SK-N-SH (cell line): ENCODE data around the gene MAGED4. TPM values are rescaled to one million over a fixed set of nuclear protein-coding genes. Genes with fewer than 3 reads are reported as not detected.

Experiments used
- CTCF ChIA-PET: fragments of 300-600, 350-600 bp; formaldehyde crosslinking; extraction: SDS; loops from one replicate; lab custom pipeline; 2021; lab: Yijun Ruan, JAX
- POLR2A ChIA-PET: fragments of 350-600 bp; sonication (Branson Sonifier 250); formaldehyde crosslinking; extraction: SDS; loops from one replicate; lab custom pipeline; 2020; ENCODE audit warnings: antibody characterized with exemption, inconsistent platforms; lab: Yijun Ruan, JAX
- DNase-seq: peaks from one replicate; pipeline ENCODE4 v3.0.0; 2012
- H2AFZ ChIP-seq: fragments of 200-600 bp; sonication (generic); 2 replicates; pipeline ENCODE4 v1.8.1; 2016; ENCODE audit warnings: antibody characterized with exemption, mild to moderate bottlenecking, low read depth
- H3F3A ChIP-seq: fragments of 200-600 bp; sonication (generic); replicated peaks from 2 replicates; pipeline ENCODE3; 2016; ENCODE audit warnings: antibody characterized with exemption, mild to moderate bottlenecking; ENCODE audit not compliant: insufficient read depth
- H3K27ac ChIP-seq, 2 experiments: fragments of 200-500 bp in 1 of 2; fragments of 200-600 bp in 1 of 2; sonication (Bioruptor generic) in 1 of 2; sonication (generic), shearing (Covaris generic) in 1 of 2; 2 replicates each; pipeline versions ENCODE4 v1.5.1 to v1.6.1; 2014 to 2016; ENCODE audit warnings: low read depth in 2 of 2, inconsistent platforms in 1 of 2, low read length in 1 of 2, mild to moderate bottlenecking in 1 of 2, mixed read lengths in 1 of 2
- H3K27me3 ChIP-seq: fragments of 200-600 bp; sonication (generic), shearing (Covaris generic); 2 replicates; pipeline ENCODE4 v1.6.1; 2016; ENCODE audit warnings: mixed run types; ENCODE audit not compliant: insufficient read depth
- H3K36me3 ChIP-seq, 2 experiments: fragments of 200-500 bp in 1 of 2; fragments of 200-600 bp in 1 of 2; sonication (Bioruptor generic) in 1 of 2; sonication (generic) in 1 of 2; replicated peaks in 1 of 2; 2 replicates each; pipeline versions ENCODE3 to v1.5.1; 2014 to 2016; ENCODE audit warnings: low read length in 1 of 2, mild to moderate bottlenecking in 1 of 2; ENCODE audit not compliant: insufficient read depth in 2 of 2, control insufficient read depth in 1 of 2
- H3K4me1 ChIP-seq, 2 experiments: fragments of 200-500 bp in 1 of 2; fragments of 200-600 bp in 1 of 2; sonication (Bioruptor generic) in 1 of 2; sonication (generic), shearing (Covaris generic) in 1 of 2; 2 replicates each; pipeline versions ENCODE4 v1.5.1 to v1.6.1; 2014 to 2016; ENCODE audit warnings: low read depth in 1 of 2, low read length in 1 of 2, mixed run types in 1 of 2; ENCODE audit not compliant: insufficient read depth in 2 of 2, control insufficient read depth in 1 of 2
- H3K4me2 ChIP-seq: fragments of 200-600 bp; sonication (generic), shearing (Covaris generic); 2 replicates; pipeline ENCODE4 v1.6.1; 2017; ENCODE audit warnings: mixed run types
- H3K4me3 ChIP-seq, 2 experiments: fragments of 200-500 bp in 1 of 2; fragments of 200-600 bp in 1 of 2; sonication (Bioruptor generic) in 1 of 2; sonication (generic), shearing (Covaris generic) in 1 of 2; 2 replicates each; pipeline versions ENCODE4 v1.5.1 to v1.8.1; 2014 to 2016; ENCODE audit warnings: low read depth in 2 of 2, inconsistent platforms in 1 of 2, low read length in 1 of 2, mild to moderate bottlenecking in 1 of 2, mixed read lengths in 1 of 2, moderate library complexity in 1 of 2
- H3K79me2 ChIP-seq: fragments of 200-600 bp; sonication (generic); 2 replicates; pipeline ENCODE4 v1.8.1; 2017; ENCODE audit warnings: mild to moderate bottlenecking; ENCODE audit not compliant: insufficient read depth
- H3K9ac ChIP-seq: fragments of 200-600 bp; sonication (generic); 2 replicates; pipeline ENCODE4 v1.6.1; 2017; ENCODE audit warnings: mixed run types
- H3K9me2 ChIP-seq: fragments of 200-600 bp; sonication (generic); 2 replicates; pipeline ENCODE4 v1.6.1; 2017; ENCODE audit warnings: mixed run types
- H3K9me3 ChIP-seq: fragments of 200-600 bp; sonication (generic); 2 replicates; pipeline ENCODE4 v1.6.1; 2017; ENCODE audit warnings: mixed run types, mild to moderate bottlenecking, moderate library complexity
- H4K20me1 ChIP-seq: fragments of 200-600 bp; sonication (generic); 2 replicates; pipeline ENCODE4 v1.6.1; 2017; ENCODE audit warnings: mild to moderate bottlenecking, mixed run types; ENCODE audit not compliant: insufficient read depth
- RAD21 ChIP-seq: IDR thresholded peaks from 2 replicates; pipeline ENCODE4 v1.6.1; 2012; ENCODE audit warnings: mild to moderate bottlenecking, low read length
- REST ChIP-seq: IDR thresholded peaks from 2 replicates; pipeline ENCODE4 v1.6.1; 2012; ENCODE audit warnings: mild to moderate bottlenecking, low read depth, low read length, moderate library complexity
- TEAD4 ChIP-seq: IDR thresholded peaks from 2 replicates; pipeline ENCODE4 v1.4.0; 2012; ENCODE audit warnings: mild to moderate bottlenecking, borderline replicate concordance; ENCODE audit not compliant: insufficient read depth
- WGBS: methylation state at CpG from one replicate; pipeline ENCODE4 v1.1.6; 2017; ENCODE audit warnings: low lambda C conversion rate; 5-methylcytosine and 5-hydroxymethylcytosine counted together
- polyA plus RNA-seq, 3 experiments: library from polyadenylated mRNA; depleted of rRNA; stranded (reverse); fragments of >200 nt; gene quantifications; 2 replicates each; pipeline ENCODE4 v1.2.3, GENCODE V29; 2012
- small RNA-seq, 7 experiments: library from RNA; depleted of rRNA; stranded (forward); fragments of <200 nt; gene quantifications; one replicate each; pipeline ENCODE3, GENCODE V24; 2012
- TF ChIP-seq, protein P1 (sequence below): fragments of 200-600 bp; sonication (generic); IDR thresholded peaks from 2 replicates; pipeline ENCODE4 v1.6.1; 2017; ENCODE audit warnings: antibody characterized with exemption, mild to moderate bottlenecking, moderate library complexity

MAGED4 gene
- polyA plus RNA-seq, 1 of the 3 experiments (the other 2 are of a cell fraction), result 26.6 TPM

DNA sequence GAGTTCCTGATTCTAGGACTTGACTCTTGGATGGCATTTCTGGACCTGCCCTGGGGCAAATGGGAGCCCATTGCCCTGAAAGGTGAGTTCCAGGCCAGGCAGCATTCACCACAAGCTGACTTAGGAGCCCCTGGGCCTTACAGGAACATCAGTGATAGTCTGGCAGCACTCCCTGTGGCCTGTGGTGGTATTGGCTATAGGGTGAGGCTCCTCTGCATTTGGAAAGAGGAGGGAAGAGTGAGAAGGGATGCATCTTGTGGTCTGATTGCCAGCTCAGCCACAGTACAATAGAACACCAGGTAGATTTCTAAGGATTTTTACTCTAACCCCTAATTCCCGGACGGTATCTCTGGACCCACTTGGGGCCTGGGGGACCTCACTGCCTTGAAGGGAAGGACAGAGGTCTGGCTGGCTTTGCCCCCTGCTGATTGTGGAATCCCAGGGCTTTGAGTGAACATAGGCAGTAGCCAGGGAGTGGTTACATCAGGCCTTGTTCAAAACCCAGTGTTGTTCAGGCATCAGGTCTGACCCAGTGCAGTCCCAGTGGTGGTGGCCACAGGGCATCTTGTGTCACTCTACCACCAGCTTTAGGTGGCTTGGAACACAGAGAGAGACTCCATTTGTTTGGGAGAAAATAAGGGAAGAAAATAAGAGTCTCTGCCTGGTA, 32.9 kb downstream of the MAGED4 start:
- H3K27ac ChIP-seq, result no peak overlapping the region
- H2AFZ ChIP-seq, result no peak overlapping the region
- H3K79me2 ChIP-seq, result no peaks in the 10 kb centered on the region
- H3K4me3 ChIP-seq, result no peak overlapping the region
- WGBS, result 50% methylated on average over 2 of the region's 2 CpGs
- POLR2A ChIA-PET, result no interaction called here
- no peak overlapping the region for H3K4me2 ChIP-seq
- H3K27me3 ChIP-seq, result no peaks in the 10 kb centered on the region
- CTCF ChIA-PET, result interaction anchor here (0.5 to 0.9 kb wide), 2 partner anchors 214 to 576 kb away, joined by 3 read pairs; no protein-coding TSS in a partner anchor
- H3K36me3 ChIP-seq, result no peaks in the 10 kb centered on the region
- no peaks in the 10 kb centered on the region for H3K9me2 ChIP-seq
- H3K9ac ChIP-seq, result no peak overlapping the region
- no peak for DNase-seq
- no peaks in the 10 kb centered on the region for H3K4me1 ChIP-seq
- peak; percentile 26; the same call in 1 of the 2 replicates for TF ChIP-seq RAD21
- TF ChIP-seq, protein P1, sequence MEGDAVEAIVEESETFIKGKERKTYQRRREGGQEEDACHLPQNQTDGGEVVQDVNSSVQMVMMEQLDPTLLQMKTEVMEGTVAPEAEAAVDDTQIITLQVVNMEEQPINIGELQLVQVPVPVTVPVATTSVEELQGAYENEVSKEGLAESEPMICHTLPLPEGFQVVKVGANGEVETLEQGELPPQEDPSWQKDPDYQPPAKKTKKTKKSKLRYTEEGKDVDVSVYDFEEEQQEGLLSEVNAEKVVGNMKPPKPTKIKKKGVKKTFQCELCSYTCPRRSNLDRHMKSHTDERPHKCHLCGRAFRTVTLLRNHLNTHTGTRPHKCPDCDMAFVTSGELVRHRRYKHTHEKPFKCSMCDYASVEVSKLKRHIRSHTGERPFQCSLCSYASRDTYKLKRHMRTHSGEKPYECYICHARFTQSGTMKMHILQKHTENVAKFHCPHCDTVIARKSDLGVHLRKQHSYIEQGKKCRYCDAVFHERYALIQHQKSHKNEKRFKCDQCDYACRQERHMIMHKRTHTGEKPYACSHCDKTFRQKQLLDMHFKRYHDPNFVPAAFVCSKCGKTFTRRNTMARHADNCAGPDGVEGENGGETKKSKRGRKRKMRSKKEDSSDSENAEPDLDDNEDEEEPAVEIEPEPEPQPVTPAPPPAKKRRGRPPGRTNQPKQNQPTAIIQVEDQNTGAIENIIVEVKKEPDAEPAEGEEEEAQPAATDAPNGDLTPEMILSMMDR, result peak; percentile 25
- no peak for TF ChIP-seq TEAD4
- TF ChIP-seq, all 33 proteins: peak for 2
- Histone ChIP-seq H3K9me3 (no peaks in the 10 kb centered on the region), H4K20me1 (no peaks in the 10 kb centered on the region), H3F3A (no peaks in the 10 kb centered on the region)

GRCh38 chrX:52220936-52221335, 36.2 kb downstream of the MAGED4 start:
- TF ChIP-seq RAD21, result no peak
- TF ChIP-seq REST, result 0 out of 2 replicates have a peak, but pooled peaks have one; percentile 46
- TF ChIP-seq, all 33 proteins: peak for 1
- ChIA-PET POLR2A (no interaction called here), CTCF (no interaction called here)
- Histone ChIP-seq H3F3A (no peaks in the 10 kb centered on the region), H3K4me1 (no peaks in the 10 kb centered on the region), H2AFZ (no peak overlapping the region), H3K4me2 (no peak overlapping the region), H3K27me3 (no peaks in the 10 kb centered on the region), H3K9ac (no peak overlapping the region), H3K27ac (no peak overlapping the region), H3K9me2 (no peaks in the 10 kb centered on the region), H3K79me2 (no peaks in the 10 kb centered on the region), H3K4me3 (no peak overlapping the region), H3K9me3 (no peaks in the 10 kb centered on the region), H4K20me1 (no peaks in the 10 kb centered on the region), H3K36me3 (no peaks in the 10 kb centered on the region)
- DNase-seq, result no peak

Small RNA genes within 50 kb of the gene (small RNA-seq; reads per million reads assigned to genes)
- gene SNORA11D, result 0 reads per million in 7 experiments

Other genes with a start within 250 kb of the MAGED4 start
- gene MAGED4B, start 115.7 kb upstream of the MAGED4 start, polyA plus RNA-seq (2012; rRNA removed), result 32.2 and 37.7 TPM in 2 replicates
- 0.13 TPM in 1 of 2 replicates, not detected in the other for gene XAGE2, start 184.1 kb downstream of the MAGED4 start, polyA plus RNA-seq (2012; rRNA removed)